Fibroblast of lung (primary cell): ENCODE data around the gene MYO1E. TPM values are rescaled to one million over a fixed set of nuclear protein-coding genes. Genes with fewer than 3 reads are reported as not detected.
A peak's percentile ranks its signal among the peaks of the same experiment; 100 is the strongest.

ENCODE experiments used
- DNase-seq, 2 donors: peaks; one replicate each; pipeline versions ENCODE4 v3.0.0 to v3.0.0-alpha.2; 2010; ENCODE audit warnings: low read depth in 2 of 2
- H2AFZ ChIP-seq: 2 replicates; pipeline ENCODE4 v1.5.1; 2012; ENCODE audit warnings: low read length, control low read depth, inconsistent platforms
- H3K27ac ChIP-seq: 2 replicates; pipeline ENCODE4 v1.5.1; 2011; ENCODE audit warnings: low read length, control low read depth; ENCODE audit not compliant: insufficient read depth
- H3K27me3 ChIP-seq: 2 replicates; pipeline ENCODE4 v1.5.1; 2011; ENCODE audit warnings: mild to moderate bottlenecking, low read length; ENCODE audit not compliant: control insufficient read depth, insufficient read depth
- H3K36me3 ChIP-seq: 2 replicates; pipeline ENCODE4 v1.5.1; 2011; ENCODE audit warnings: low read length; ENCODE audit not compliant: control insufficient read depth, insufficient read depth
- H3K4me1 ChIP-seq: 2 replicates; pipeline ENCODE4 v1.5.1; 2011; ENCODE audit warnings: low read length; ENCODE audit not compliant: control insufficient read depth, insufficient read depth; ENCODE audit errors: extremely low read depth
- H3K4me2 ChIP-seq: 2 replicates; pipeline ENCODE4 v1.5.1; 2011; ENCODE audit warnings: low read length, control low read depth; ENCODE audit not compliant: insufficient read depth; ENCODE audit errors: extremely low read depth
- H3K4me3 ChIP-seq, 4 experiments: fragments of 200-600 bp in 1 of 4; sonication (generic) in 1 of 4; replicated peaks in 1 of 4; 2 replicates each; pipeline ENCODE4 v1.5.1; 2011 to 2016; ENCODE audit warnings: low read length in 4 of 4, low read depth in 3 of 4, mild to moderate bottlenecking in 3 of 4, control low read depth in 2 of 4, inconsistent platforms in 1 of 4, mixed read lengths in 1 of 4; ENCODE audit not compliant: insufficient read depth in 1 of 4; ENCODE audit errors: control extremely low read depth in 1 of 4
- H3K79me2 ChIP-seq: 2 replicates; pipeline ENCODE4 v1.5.1; 2012; ENCODE audit warnings: mild to moderate bottlenecking, low read length, inconsistent platforms; ENCODE audit not compliant: control insufficient read depth, insufficient read depth
- H3K9ac ChIP-seq: 2 replicates; pipeline ENCODE4 v1.5.1; 2011; ENCODE audit warnings: mild to moderate bottlenecking, low read length, control low read depth; ENCODE audit not compliant: insufficient read depth
- H3K9me3 ChIP-seq: 2 replicates; pipeline ENCODE4 v1.5.1; 2012; ENCODE audit warnings: low read depth, low read length; ENCODE audit not compliant: control insufficient read depth, insufficient read depth
- H4K20me1 ChIP-seq: 2 replicates; pipeline ENCODE4 v1.5.1; 2011; ENCODE audit warnings: low read length; ENCODE audit not compliant: control insufficient read depth, insufficient read depth; ENCODE audit errors: extremely low read depth
- CTCF ChIP-seq, 2 donors: IDR thresholded peaks in 1 of 2; conservative IDR thresholded peaks in 1 of 2; 1 replicate in 1 of 2; 2 replicates in 1 of 2; pipeline ENCODE4 v1.5.1; 2011 to 2012; ENCODE audit warnings: low read length in 2 of 2, control low read depth in 1 of 2, inconsistent platforms in 1 of 2, low read depth in 1 of 2, mild to moderate bottlenecking in 1 of 2
- EZH2 ChIP-seq: IDR thresholded peaks from 2 replicates; pipeline ENCODE4 v1.5.1; 2012; ENCODE audit warnings: low read length, control low read depth, mild to moderate bottlenecking; ENCODE audit errors: missing control alignments
- polyA plus RNA-seq, 2 donors: library from polyadenylated mRNA; depleted of rRNA in 1 of 2; stranded (reverse) in 1 of 2; unstranded in 1 of 2; fragments of >200 nt; gene quantifications; 2 replicates each; pipeline ENCODE4 v1.2.1, GENCODE V29; 2011 to 2012; ENCODE audit warnings: missing spikeins in 1 of 2
- total RNA-seq: library from RNA; depleted of rRNA; stranded (reverse); fragments of >200 nt; gene quantifications from 2 replicates; pipeline ENCODE4 v1.2.1, GENCODE V29; 2014

Gene MYO1E
- total and polyA plus RNA-seq, 2 donors (not counting 1 experiment from before 2014, with no cell fraction given), result 27.6 to 84.0 TPM

GRCh38 chr15:59143281-59143680, 229.4 kb downstream of the MYO1E start:
- DNase-seq, result no peak
- no peak overlapping the region for H3K4me3 ChIP-seq
- no peaks in the 10 kb centered on the region for H3K4me1 ChIP-seq
- H3K36me3 ChIP-seq, result peaks cover 5% of the 10 kb centered on the region
- no peak overlapping the region for H2AFZ ChIP-seq
- no peak for TF ChIP-seq EZH2
- H3K27ac ChIP-seq, result no peak overlapping the region
- no peaks in the 10 kb centered on the region for H4K20me1 ChIP-seq
- H3K9me3 ChIP-seq, result no peaks in the 10 kb centered on the region
- H3K9ac ChIP-seq, result no peak overlapping the region
- H3K4me2 ChIP-seq, result no peak overlapping the region
- no peaks in the 10 kb centered on the region for H3K27me3 ChIP-seq
- no peaks in the 10 kb centered on the region for H3K79me2 ChIP-seq

DNA sequence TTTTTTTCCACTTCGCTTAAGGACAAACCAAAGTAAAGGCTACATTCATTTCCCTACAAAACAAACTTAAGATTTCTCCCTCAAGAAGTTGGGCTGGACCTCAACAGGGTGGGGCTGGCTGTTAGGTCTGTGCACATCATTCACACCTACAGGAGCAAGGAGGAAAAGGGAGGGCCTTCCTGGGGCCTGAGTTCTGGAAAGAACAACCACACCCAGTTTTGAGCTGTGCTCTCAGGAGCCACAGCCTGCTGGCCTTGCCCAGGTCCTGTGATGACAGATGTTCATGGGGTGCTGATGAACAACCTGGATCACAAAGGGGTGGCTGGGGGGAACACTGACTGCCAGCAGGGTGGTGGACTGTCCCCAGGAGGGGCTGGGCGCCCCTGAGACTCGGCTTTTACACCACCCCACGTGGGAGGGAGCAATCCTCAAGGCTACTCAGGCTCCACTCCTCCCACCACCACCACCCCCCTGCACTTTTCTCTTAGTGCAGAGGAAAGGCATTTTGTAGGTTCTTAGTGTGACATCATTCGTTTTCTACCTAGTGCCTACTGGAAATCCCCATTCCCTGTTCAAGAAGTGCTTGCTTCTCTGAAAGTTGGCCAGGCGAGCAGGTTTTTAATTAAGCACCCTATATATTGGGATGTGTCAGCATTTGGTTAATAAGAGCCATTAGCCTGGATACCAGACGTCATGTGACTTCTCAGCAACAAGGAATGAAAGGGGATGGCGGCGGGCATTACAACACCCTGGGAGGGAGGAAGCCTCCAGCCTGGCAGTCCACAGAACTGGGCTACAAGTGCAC, 232.0 kb downstream of the MYO1E start:
- Histone ChIP-seq H2AFZ (no peak overlapping the region), H4K20me1 (no peaks in the 10 kb centered on the region), H3K79me2 (no peaks in the 10 kb centered on the region), H3K27ac (no peak overlapping the region), H3K9me3 (no peaks in the 10 kb centered on the region), H3K9ac (no peak overlapping the region), H3K27me3 (no peaks in the 10 kb centered on the region), H3K4me2 (no peak overlapping the region), H3K4me1 (no peaks in the 10 kb centered on the region), H3K36me3 (peaks cover 7% of the 10 kb centered on the region), H3K4me3 (no peak overlapping the region)
- TF ChIP-seq CTCF (conservative IDR thresholded peaks at IDR 0.05 in 1 of 2, IDR thresholded peaks at IDR 0.05 in 1 of 2; ENCODE audit: low read depth in 1 of 2, low read length in 2 of 2) (no peak), EZH2 (no peak)
- DNase-seq, result peak in 1 of 2 donors; percentile 34

- Histone ChIP-seq H2AFZ (no peak overlapping the region), H3K9ac (no peak overlapping the region), H3K4me3 (no peak overlapping the region), H3K27ac (no peak overlapping the region), H3K36me3 (peaks cover 15% of the 10 kb centered on the region), H4K20me1 (no peaks in the 10 kb centered on the region), H3K79me2 (no peaks in the 10 kb centered on the region), H3K4me1 (no peaks in the 10 kb centered on the region), H3K9me3 (no peaks in the 10 kb centered on the region), H3K4me2 (no peak overlapping the region), H3K27me3 (no peaks in the 10 kb centered on the region)
- DNase-seq, result peak; percentile 25 to 29
- TF ChIP-seq CTCF (conservative IDR thresholded peaks at IDR 0.05 in 1 of 2, IDR thresholded peaks at IDR 0.05 in 1 of 2; ENCODE audit: low read depth in 1 of 2, low read length in 2 of 2), result peak; percentile 44 to 56
- TF ChIP-seq EZH2, result no peak
These were observed 234.4 kb downstream of the MYO1E start for GRCh38 chr15:59138243-59138642.
